GM19035 (cell line): ENCODE data around the gene SMG1.
A peak's percentile ranks its signal among the peaks of the same experiment; 100 is the strongest.
"Not testable (repeated sequence)": the region's sequence is repeated elsewhere in the genome, so short reads cannot be mapped to it uniquely, and the experiment has no call there.

Experiments used
- ATAC-seq: cut with Tn5 transposase; IDR thresholded peaks from one replicate; pipeline ENCODE4 v1.9.1; 2021; ENCODE audit not compliant: unreplicated experiment

Gene SMG1

DNA sequence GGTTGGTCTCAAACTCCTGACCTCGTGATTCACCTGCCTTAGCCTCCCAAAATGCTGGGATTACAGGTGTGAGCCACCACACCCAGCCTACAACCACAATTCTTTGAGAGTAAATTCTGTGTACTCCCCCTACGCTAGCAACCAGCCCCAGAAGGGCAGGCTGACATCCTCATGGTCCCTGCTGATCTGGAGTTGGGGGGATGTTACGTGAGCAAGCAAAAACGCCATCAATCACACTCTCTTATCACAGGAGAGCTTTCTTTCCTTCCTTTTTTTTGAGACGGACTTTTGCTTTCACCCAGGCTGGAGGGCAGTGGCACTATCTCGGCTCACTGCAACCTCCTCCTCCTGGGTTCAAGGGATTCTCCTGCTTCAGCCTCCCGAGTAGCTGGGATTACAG, 154.0 kb downstream of the SMG1 start:
- ATAC-seq = not testable (repeated sequence)

DNA sequence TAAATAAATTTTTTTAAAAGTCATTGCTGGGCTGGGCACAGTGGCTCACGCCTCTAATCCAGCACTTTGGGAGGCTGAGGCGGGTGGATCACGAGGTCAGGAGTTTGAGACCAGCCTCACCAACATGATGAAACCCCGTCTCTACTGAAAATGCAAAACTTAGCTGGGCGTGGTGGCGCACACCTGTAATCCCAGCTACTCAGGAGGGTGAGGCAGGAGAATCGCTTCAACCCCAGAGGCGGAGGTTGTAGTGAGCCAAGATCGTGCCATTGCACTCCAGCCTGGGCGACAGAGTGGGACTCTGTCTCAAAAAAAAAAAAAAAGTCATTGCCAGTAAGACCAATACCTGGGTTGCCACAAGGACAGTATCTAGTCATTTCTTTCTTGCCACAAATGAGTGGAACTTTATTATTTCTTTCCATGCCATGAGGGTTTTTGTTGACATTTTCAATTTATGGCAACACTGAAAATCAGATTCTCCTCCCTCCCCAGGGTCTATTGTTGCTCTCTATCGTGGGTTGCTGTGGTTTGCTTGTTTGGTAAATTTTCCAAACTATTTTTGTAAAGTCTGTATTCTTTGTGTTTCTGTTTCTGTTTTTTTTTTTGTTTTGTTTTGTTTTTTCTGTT, 155.8 kb downstream of the SMG1 start:
- ATAC-seq = not testable (repeated sequence)

GRCh38 chr16:18767217-18767616, 159.0 kb downstream of the SMG1 start:
- ATAC-seq = peak; percentile 67

GRCh38 chr16:18762713-18763112, 163.5 kb downstream of the SMG1 start:
- not testable (repeated sequence) for ATAC-seq

GRCh38 chr16:18759598-18760520, 166.3 kb downstream of the SMG1 start:
- peak; percentile 57 for ATAC-seq

GRCh38 chr16:18757960-18758660, 168.1 kb downstream of the SMG1 start:
- ATAC-seq = not testable (repeated sequence)

- ATAC-seq = not testable (repeated sequence)
Measured at GRCh38 chr16:18756639-18757038, 169.6 kb downstream of the SMG1 start.
